ENCODE results near the gene KMT2E.
"Not testable (repeated sequence)": the region's sequence is repeated elsewhere in the genome, so short reads cannot be mapped to it uniquely, and the experiment has no call there.

The KMT2E gene

GRCh38 chr7:105027176-105027853 is 13.3 kb downstream of the KMT2E start:
- no peak for DNase-seq (ENCODE audit: low spot score)

- no peak for DNase-seq (ENCODE audit: low spot score)
Measured at GRCh38 chr7:105028004-105028403, 14.0 kb downstream of the KMT2E start.

- not testable (repeated sequence) for DNase-seq (ENCODE audit: low spot score)
Measured at GRCh38 chr7:105028941-105029340, 14.9 kb downstream of the KMT2E start.

GRCh38 chr7:105030447-105030846 is 16.4 kb downstream of the KMT2E start:
- no peak for DNase-seq (ENCODE audit: low spot score)

- no peak for DNase-seq (ENCODE audit: low spot score)
Measured at GRCh38 chr7:105032553-105033214, 18.7 kb downstream of the KMT2E start.

- DNase-seq (ENCODE audit: low spot score), result no peak
Measured at GRCh38 chr7:105035349-105035748, 21.3 kb downstream of the KMT2E start.

GRCh38 chr7:105036217-105037168 is 22.5 kb downstream of the KMT2E start:
- no peak for DNase-seq (ENCODE audit: low spot score)

- DNase-seq (ENCODE audit: low spot score), result no peak
Measured at GRCh38 chr7:105037319-105037718, 23.3 kb downstream of the KMT2E start.

GRCh38 chr7:105044449-105045070 is 30.6 kb downstream of the KMT2E start:
- DNase-seq (ENCODE audit: low spot score), result no peak

- DNase-seq (ENCODE audit: low spot score), result peak; percentile 48
Measured at GRCh38 chr7:105046414-105046813, 32.4 kb downstream of the KMT2E start.

GRCh38 chr7:105047932-105048331 is 33.9 kb downstream of the KMT2E start:
- no peak for DNase-seq (ENCODE audit: low spot score)

- no peak for DNase-seq (ENCODE audit: low spot score)
Measured at GRCh38 chr7:105050493-105050892, 36.5 kb downstream of the KMT2E start.

- DNase-seq (ENCODE audit: low spot score), result not testable (repeated sequence)
Measured at GRCh38 chr7:105050899-105051298, 36.9 kb downstream of the KMT2E start.

- no peak for DNase-seq (ENCODE audit: low spot score)
Measured at GRCh38 chr7:105055084-105055483, 41.1 kb downstream of the KMT2E start.

- no peak for DNase-seq (ENCODE audit: low spot score)
Measured at GRCh38 chr7:105055621-105056020, 41.6 kb downstream of the KMT2E start.

- DNase-seq (ENCODE audit: low spot score), result no peak
Measured at GRCh38 chr7:105057472-105057871, 43.5 kb downstream of the KMT2E start.

GRCh38 chr7:105060437-105060836 is 46.4 kb downstream of the KMT2E start:
- no peak for DNase-seq (ENCODE audit: low spot score)

- DNase-seq (ENCODE audit: low spot score), result no peak
Measured at GRCh38 chr7:105060923-105061322, 46.9 kb downstream of the KMT2E start.

- no peak for DNase-seq (ENCODE audit: low spot score)
Measured at GRCh38 chr7:105065104-105065503, 51.1 kb downstream of the KMT2E start.

- no peak for DNase-seq (ENCODE audit: low spot score)
Measured at GRCh38 chr7:105067691-105068090, 53.7 kb downstream of the KMT2E start.

GRCh38 chr7:105068886-105069285 is 54.9 kb downstream of the KMT2E start:
- no peak for DNase-seq (ENCODE audit: low spot score)

- DNase-seq (ENCODE audit: low spot score), result no peak
Measured at GRCh38 chr7:105073143-105073542, 59.1 kb downstream of the KMT2E start.
